Mesothelial cell of epicardium (in vitro differentiated cells): Measurements from ENCODE around the gene CNNM4. TPM values are rescaled to one million over a fixed set of nuclear protein-coding genes. Genes with fewer than 3 reads are reported as not detected.

Source experiments
- DNase-seq, 2 experiments: peaks; one replicate each; pipeline ENCODE4 v3.0.0; 2021; ENCODE audit warnings: low spot score in 2 of 2; ENCODE audit not compliant: unreplicated experiment in 2 of 2
- H3K27ac Mint-ChIP-seq: 2 replicates; pipeline ENCODE4 v1.8.0; 2021; ENCODE audit warnings: mixed read lengths
- H3K27me3 Mint-ChIP-seq: 2 replicates; pipeline ENCODE4 v1.8.0; 2021; ENCODE audit warnings: low read depth, mixed read lengths
- H3K36me3 Mint-ChIP-seq: 2 replicates; pipeline ENCODE4 v1.8.0; 2021; ENCODE audit warnings: mixed read lengths
- H3K4me1 Mint-ChIP-seq: 2 replicates; pipeline ENCODE4 v1.8.0; 2021; ENCODE audit warnings: mixed read lengths
- H3K4me3 Mint-ChIP-seq: 2 replicates; pipeline ENCODE4 v1.8.0; 2021; ENCODE audit warnings: mild to moderate bottlenecking, moderate library complexity, mixed read lengths
- H3K9me3 Mint-ChIP-seq: 2 replicates; pipeline ENCODE4 v1.8.0; 2021; ENCODE audit warnings: mixed read lengths
- total RNA-seq: library from RNA; stranded (reverse); gene quantifications from 3 replicates; pipeline ENCODE4 v1.2.1, GENCODE V29; 2021
- TF ChIP-seq, protein P1 (sequence below): fragments of 200-600 bp; sonication (generic); IDR thresholded peaks from one replicate; pipeline ENCODE4 v1.5.0; 2021; ENCODE audit warnings: antibody characterized with exemption; ENCODE audit not compliant: unreplicated experiment

Gene CNNM4
- total RNA-seq, 1 donor from 2014 or later, result 20.0 TPM

DNA sequence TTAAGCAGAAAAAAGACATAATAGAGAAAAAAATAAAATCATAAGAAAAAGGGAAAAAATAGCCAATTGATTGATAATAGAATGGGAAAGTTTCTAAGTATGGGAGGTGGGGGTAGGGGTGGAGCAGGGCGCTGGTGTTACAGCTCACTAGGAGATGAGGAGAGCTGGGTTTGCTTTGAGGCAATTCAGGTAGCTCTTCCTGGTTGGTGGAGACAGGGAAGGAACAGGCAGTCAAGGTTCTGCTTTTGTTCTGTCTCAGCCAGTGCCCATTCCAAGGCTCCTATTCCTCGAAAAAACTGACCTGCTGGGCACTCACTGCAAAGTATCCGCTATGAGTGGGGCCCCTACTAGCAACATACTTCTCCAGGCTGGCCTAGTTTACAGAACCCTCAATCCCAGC lies 1.7 kb upstream of the CNNM4 start:
- H3K4me3 Mint-ChIP-seq, result no peak overlapping the region
- H3K9me3 Mint-ChIP-seq, result no peaks in the 10 kb centered on the region

DNA sequence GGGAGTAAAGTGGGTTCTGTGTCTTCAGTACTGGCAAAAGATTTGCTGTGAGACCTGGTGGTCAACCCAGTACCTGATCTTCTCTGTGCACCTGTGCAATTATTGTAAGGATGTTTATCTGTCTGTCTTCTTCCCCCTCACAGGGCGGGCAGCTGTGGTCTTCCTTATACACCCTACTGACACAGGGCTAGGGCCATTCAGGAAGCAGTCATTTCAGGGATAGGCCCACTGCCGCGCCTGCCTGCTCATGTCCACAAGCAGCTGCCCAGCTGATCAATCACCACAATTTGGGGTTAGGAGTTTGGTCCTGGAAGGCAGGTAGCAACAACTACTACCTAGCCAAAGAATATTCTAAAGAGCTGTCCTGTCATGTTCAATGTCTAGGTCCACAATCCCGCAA lies 1.2 kb upstream of the CNNM4 start:
- Mint-ChIP-seq H3K36me3 (no peaks in the 10 kb centered on the region), H3K27ac (no peak overlapping the region), H3K9me3 (no peaks in the 10 kb centered on the region), H3K27me3 (no peaks in the 10 kb centered on the region), H3K4me1 (peaks cover 45% of the 10 kb centered on the region), H3K4me3 (peak overlapping the region; percentile 69)
- TF ChIP-seq, protein P1, sequence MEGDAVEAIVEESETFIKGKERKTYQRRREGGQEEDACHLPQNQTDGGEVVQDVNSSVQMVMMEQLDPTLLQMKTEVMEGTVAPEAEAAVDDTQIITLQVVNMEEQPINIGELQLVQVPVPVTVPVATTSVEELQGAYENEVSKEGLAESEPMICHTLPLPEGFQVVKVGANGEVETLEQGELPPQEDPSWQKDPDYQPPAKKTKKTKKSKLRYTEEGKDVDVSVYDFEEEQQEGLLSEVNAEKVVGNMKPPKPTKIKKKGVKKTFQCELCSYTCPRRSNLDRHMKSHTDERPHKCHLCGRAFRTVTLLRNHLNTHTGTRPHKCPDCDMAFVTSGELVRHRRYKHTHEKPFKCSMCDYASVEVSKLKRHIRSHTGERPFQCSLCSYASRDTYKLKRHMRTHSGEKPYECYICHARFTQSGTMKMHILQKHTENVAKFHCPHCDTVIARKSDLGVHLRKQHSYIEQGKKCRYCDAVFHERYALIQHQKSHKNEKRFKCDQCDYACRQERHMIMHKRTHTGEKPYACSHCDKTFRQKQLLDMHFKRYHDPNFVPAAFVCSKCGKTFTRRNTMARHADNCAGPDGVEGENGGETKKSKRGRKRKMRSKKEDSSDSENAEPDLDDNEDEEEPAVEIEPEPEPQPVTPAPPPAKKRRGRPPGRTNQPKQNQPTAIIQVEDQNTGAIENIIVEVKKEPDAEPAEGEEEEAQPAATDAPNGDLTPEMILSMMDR, result no peak
- no peak for DNase-seq

More for the DNA sequence above, 1.7 kb upstream of the CNNM4 start:
- TF ChIP-seq, protein P1, result no peak
- no peak for DNase-seq
- peaks cover 39% of the 10 kb centered on the region for H3K4me1 Mint-ChIP-seq
- H3K27me3 Mint-ChIP-seq, result no peaks in the 10 kb centered on the region
- no peaks in the 10 kb centered on the region for H3K36me3 Mint-ChIP-seq
- no peak overlapping the region for H3K27ac Mint-ChIP-seq

DNA sequence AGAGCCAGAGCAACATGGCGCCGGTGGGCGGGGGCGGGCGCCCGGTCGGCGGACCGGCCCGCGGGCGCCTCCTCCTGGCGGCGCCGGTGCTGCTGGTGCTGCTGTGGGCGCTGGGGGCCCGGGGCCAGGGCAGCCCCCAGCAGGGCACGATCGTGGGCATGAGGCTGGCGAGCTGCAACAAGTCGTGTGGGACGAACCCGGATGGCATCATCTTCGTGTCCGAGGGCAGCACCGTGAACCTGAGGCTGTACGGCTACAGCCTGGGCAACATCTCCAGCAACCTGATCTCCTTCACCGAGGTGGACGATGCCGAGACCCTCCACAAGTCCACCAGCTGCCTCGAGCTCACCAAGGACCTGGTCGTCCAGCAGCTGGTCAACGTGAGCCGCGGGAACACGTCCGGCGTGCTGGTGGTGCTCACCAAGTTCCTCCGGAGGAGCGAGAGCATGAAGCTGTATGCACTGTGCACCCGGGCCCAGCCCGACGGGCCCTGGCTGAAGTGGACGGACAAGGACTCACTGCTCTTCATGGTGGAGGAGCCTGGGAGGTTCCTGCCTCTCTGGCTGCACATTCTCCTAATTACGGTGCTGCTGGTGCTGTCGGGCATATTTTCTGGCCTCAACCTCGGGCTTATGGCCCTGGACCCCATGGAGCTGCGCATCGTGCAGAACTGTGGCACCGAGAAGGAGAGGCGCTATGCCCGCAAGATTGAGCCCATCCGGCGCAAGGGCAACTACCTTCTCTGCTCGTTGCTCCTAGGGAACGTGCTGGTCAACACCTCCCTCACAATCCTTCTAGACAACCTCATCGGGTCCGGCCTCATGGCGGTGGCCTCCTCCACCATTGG lies 507 bp downstream of the CNNM4 start:
- peak overlapping the region; percentile 73 for H3K27ac Mint-ChIP-seq
- H3K9me3 Mint-ChIP-seq, result no peaks in the 10 kb centered on the region
- H3K4me1 Mint-ChIP-seq, result peaks cover 48% of the 10 kb centered on the region
- H3K4me3 Mint-ChIP-seq, result peak overlapping the region; percentile 87
- no peak for DNase-seq
- H3K36me3 Mint-ChIP-seq, result no peaks in the 10 kb centered on the region
- TF ChIP-seq, protein P1, result peak; percentile 45
- H3K27me3 Mint-ChIP-seq, result no peaks in the 10 kb centered on the region

DNA sequence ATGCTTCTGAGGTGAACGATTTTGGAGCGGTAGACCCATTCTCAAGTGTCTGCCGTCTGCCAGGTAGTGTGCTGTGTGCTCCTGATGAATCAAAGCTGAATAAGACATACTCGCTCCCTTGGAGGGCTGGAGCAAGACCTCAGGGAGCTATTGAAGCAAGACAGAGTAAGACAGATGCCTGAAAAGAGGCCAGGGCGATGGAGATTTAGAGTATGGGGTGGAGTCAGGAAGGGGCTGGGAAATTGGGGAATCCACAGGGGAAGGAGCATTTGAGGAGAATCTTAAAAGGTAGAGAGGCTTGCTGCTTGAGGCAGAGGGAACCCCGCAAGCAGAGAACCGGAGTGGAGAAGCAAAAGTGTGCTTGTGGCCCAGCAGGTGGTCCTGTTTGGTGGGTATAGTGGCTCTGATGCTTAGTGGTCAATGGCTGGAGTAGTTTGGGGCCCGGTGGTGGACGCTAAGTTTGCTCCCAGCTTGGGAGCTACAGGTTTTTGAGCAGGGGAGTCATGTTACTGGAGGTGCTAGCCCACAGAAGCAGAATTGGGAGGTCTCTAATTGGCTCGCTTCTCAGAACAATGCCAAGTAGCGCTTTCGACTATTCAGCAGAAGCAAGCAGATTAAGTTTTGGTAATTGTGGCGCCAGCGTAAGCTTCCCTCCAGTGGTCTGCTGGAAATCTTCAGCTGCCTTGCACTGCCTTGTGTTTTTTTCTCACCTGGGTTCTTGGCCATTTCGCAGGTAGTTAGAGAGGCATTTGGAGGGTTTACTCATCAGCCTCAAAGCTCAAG lies 2.0 kb downstream of the CNNM4 start:
- TF ChIP-seq, protein P1, result no peak
- DNase-seq, result no peak
- H3K27me3 Mint-ChIP-seq, result no peaks in the 10 kb centered on the region
- H3K4me3 Mint-ChIP-seq, result peak overlapping the region; percentile 87
- H3K27ac Mint-ChIP-seq, result peak overlapping the region; percentile 88
- peaks cover 56% of the 10 kb centered on the region for H3K4me1 Mint-ChIP-seq
- no peaks in the 10 kb centered on the region for H3K36me3 Mint-ChIP-seq
- no peaks in the 10 kb centered on the region for H3K9me3 Mint-ChIP-seq

DNA sequence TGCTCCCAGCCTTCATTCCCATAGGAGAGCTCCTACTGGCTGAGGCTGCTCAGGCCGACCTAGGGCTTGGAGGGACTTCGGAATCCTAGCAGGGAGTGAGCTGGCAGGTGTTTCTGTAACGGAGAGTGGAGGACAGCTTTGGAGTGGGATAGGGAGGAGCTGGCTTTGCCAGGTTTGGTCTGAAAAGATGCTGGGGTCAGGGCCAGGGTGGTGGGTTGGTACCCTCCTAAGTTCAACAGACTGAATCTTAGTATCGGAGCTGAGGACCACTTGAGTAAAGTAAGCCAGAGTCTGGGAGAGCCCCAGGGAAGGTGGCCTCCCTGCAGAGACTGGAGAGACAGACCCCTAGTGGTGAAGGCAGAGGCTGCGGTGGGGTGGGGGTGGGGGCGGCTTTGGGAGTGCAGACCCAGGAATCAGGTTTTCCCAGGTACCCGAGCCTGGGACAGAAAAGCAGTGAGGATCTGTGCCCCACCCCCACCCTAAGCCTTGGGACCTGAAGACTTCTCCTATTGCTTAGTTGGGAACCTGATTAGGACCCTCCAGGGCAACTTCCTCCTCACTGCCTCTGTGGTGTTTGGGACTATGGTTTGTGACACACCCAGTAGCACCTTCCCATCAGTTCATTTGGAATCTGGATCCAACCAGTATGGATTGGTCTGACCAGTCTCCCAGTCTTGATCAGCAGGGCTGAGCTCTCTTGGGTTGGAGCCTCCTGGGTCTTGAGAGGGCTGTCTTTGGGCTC lies 3.0 kb downstream of the CNNM4 start:
- Mint-ChIP-seq H3K4me3 (peak overlapping the region; percentile 87), H3K36me3 (no peaks in the 10 kb centered on the region), H3K27me3 (no peaks in the 10 kb centered on the region), H3K9me3 (no peaks in the 10 kb centered on the region), H3K27ac (peak overlapping the region; percentile 93), H3K4me1 (peaks cover 60% of the 10 kb centered on the region)
- DNase-seq, result peak in 1 of 2 experiments; percentile 42
- TF ChIP-seq, protein P1, result peak; percentile 62
